ENCODE measurements around the gene PARD6A. TPM values are rescaled to one million over a fixed set of nuclear protein-coding genes. Genes with fewer than 3 reads are reported as not detected.

The PARD6A gene
- total RNA-seq, 1 donor = 1.4 TPM

DNA sequence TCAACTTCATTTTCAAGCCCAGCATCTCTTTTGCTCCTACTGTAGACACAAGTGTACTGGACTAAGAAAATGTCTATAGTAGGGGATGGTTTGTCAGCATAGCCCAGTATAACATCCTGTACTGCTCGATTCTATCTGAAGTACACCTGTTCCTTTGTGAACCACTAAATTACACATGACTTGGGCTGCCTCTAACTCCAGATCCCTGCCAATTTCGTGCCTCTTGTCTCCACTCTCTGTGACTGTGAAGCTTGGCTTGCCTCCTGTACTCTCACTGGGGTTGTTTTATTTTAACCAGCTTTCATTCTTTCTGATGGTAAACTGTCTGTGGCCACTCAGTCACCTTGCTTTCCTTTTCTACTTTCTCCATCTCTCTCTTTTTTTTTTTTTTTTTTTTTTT is 33.9 kb downstream of the PARD6A start:
- no peak for DNase-seq (ENCODE audit: low read depth)
- no peak overlapping the region for H3K4me3 ChIP-seq (ENCODE audit: low read depth, low read length)
- TF ChIP-seq, protein P1, sequence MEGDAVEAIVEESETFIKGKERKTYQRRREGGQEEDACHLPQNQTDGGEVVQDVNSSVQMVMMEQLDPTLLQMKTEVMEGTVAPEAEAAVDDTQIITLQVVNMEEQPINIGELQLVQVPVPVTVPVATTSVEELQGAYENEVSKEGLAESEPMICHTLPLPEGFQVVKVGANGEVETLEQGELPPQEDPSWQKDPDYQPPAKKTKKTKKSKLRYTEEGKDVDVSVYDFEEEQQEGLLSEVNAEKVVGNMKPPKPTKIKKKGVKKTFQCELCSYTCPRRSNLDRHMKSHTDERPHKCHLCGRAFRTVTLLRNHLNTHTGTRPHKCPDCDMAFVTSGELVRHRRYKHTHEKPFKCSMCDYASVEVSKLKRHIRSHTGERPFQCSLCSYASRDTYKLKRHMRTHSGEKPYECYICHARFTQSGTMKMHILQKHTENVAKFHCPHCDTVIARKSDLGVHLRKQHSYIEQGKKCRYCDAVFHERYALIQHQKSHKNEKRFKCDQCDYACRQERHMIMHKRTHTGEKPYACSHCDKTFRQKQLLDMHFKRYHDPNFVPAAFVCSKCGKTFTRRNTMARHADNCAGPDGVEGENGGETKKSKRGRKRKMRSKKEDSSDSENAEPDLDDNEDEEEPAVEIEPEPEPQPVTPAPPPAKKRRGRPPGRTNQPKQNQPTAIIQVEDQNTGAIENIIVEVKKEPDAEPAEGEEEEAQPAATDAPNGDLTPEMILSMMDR (IDR thresholded peaks at IDR 0.05; ENCODE audit: insufficient read depth, low read length) = no peak

DNA sequence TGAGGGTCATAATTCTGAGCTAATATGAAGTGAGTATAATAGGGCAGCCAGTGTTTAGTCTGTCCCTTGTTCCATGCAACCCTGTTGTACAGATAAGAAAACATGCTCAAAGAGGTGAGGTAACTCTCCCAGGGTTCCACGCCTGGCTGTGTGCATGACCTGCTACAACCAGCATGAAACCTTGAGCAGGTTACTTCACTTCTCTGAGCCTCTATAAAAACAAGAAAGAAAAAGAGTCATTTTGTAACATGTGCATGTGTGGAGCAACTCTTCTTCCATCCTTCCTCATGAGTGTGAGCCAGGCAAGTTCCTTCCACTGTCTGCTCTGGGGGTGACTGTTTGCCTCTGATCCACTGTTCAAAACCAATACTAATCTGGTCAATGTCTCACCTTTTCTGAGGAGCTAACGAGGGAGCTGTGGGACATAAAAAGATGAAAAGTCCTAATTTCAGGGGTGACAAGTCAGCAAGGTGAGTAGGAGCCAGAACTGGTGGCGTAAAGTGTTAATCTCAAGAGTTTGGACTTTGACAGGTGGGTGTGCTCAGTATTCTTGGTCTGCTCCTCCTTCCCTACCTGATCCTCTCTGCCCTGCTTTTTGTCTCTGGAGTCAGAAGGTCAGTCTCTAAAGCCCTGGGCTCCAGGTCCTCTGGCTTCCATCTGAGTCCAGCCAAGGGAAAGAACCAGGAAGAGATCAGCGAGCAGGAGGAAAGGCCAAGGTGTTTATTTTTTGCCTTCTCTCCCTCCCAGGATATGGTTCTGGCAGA is 36.8 kb downstream of the PARD6A start:
- no peak overlapping the region for H3K4me3 ChIP-seq (ENCODE audit: low read depth, low read length)
- TF ChIP-seq, protein P1 (IDR thresholded peaks at IDR 0.05; ENCODE audit: insufficient read depth, low read length) = no peak
- DNase-seq (ENCODE audit: low read depth) = no peak

DNA sequence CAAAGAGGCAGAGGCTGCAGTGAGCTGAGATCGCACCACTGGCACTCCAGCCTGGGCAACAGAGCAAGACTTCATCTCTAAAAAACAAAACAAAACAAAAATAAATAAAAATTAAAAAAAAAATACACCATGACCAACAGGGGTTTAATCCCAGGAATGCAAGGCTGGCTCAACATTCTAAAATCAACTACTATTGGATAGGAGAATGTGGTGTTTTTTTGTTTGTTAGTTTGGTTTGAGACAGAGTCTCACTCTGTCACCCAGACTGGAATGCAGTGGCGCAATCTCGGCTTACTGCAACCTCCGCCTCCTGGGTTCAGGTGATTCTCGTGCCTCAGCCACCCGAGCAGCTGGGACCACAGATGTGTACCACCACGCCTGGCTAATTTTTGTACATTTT is 38.5 kb downstream of the PARD6A start:
- no peak overlapping the region for H3K4me3 ChIP-seq (ENCODE audit: low read depth, low read length)
- TF ChIP-seq, protein P1 (IDR thresholded peaks at IDR 0.05; ENCODE audit: insufficient read depth, low read length) = no peak
- no peak for DNase-seq (ENCODE audit: low read depth)

DNA sequence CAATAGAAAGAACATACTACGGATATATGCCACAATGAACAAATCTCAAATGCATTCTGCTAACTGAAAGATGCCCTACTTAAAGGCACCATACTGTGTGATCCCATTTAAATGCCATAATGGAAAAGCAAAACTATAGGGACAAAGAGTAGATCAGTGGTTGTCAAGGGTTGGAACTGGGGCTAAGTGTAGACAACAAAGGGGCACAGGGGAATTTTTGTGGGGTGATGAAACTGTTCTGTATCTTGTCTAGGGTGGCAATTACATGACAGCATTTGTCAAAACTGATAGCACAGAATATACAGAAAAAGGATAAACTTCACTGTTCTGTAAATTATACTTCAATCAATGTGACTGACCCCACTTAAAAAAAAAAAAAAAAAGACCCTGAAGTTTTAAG is 40.7 kb downstream of the PARD6A start:
- DNase-seq (ENCODE audit: low read depth) = no peak
- TF ChIP-seq, protein P1 (IDR thresholded peaks at IDR 0.05; ENCODE audit: insufficient read depth, low read length) = no peak
- H3K4me3 ChIP-seq (ENCODE audit: low read depth, low read length) = no peak overlapping the region

DNA sequence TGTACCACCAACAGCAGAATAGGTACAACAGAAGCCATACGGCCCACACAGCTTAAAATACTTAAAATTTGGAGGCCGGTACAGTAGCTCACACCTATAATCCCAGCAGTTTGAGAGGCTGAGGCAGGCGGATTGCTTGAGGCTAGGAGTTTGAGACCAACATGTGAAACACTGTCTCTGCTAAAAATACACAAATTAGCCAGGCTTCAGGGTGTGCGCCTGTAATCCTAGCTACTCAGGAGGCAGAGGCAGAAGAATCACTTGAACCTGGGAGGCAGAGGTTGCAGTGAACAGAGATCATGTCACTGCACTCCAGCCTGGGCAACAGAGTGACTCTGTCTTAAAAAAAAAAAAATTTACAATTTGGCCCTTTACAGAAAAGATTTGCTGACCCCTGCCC is 41.4 kb downstream of the PARD6A start:
- TF ChIP-seq, protein P1 (IDR thresholded peaks at IDR 0.05; ENCODE audit: insufficient read depth, low read length) = no peak
- DNase-seq (ENCODE audit: low read depth) = no peak
- no peak overlapping the region for H3K4me3 ChIP-seq (ENCODE audit: low read depth, low read length)

DNA sequence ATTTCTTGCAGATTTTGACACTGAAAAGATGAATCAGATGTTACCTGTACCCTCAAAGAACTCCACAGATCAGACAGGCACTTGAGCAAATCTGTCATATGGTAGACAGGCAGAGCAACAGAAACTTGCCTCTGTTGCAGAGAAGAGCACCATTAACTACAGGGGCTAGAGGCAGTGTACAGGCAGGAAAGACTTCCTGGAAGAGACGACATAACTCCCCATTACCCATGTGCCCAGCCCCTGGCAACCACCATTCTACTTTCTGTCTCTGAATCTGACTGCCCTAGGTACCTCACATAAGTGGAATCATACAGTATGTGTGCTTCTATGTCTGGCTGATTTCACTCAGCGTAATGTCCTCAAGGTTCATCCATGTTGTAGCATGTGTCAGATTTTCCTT is 42.9 kb downstream of the PARD6A start:
- no peak for DNase-seq (ENCODE audit: low read depth)
- H3K4me3 ChIP-seq (ENCODE audit: low read depth, low read length) = no peak overlapping the region
- TF ChIP-seq, protein P1 (IDR thresholded peaks at IDR 0.05; ENCODE audit: insufficient read depth, low read length) = no peak

DNA sequence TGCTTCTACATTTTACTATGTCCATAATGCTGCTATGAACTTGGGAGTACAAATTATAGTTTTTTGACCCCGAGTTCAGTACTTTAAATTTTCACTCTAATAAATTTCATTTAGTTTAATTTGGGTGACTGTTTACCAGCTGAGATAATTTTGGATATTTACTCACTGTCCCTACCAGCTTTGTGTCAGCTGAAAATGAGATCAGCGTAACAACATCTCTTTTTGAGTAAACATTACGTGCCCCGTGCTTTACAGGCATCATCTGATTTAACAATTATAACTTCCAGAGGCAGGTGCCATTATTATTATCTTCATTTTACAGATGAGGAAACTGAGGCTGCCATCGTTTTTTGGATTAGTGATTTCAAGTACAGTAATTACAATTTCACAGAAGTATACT is 43.4 kb downstream of the PARD6A start:
- TF ChIP-seq, protein P1 (IDR thresholded peaks at IDR 0.05; ENCODE audit: insufficient read depth, low read length) = no peak
- H3K4me3 ChIP-seq (ENCODE audit: low read depth, low read length) = no peak overlapping the region
- DNase-seq (ENCODE audit: low read depth) = no peak

Measured in fibroblast of the aortic adventitia (primary cell).